ENCODE results near the gene CTDP1.

GRCh38 chr18:79664525-79665125 lies 15.0 kb upstream of the CTDP1 start:
- TF ChIP-seq CTCF (IDR thresholded peaks at IDR 0.05) = no peak
- TF ChIP-seq POLR2A (IDR thresholded peaks at IDR 0.05) = no peak
- no peak for TF ChIP-seq POLR2AphosphoS5 (IDR thresholded peaks at IDR 0.05)

Data from suprapubic skin (tissue), 4 donors.